ENCODE measurements around the gene TSPAN9. TPM values are rescaled to one million over a fixed set of nuclear protein-coding genes. Genes with fewer than 3 reads are reported as not detected.

The TSPAN9 gene
- total RNA-seq, 1 donor from 2014 or later, result 83.7 TPM

DNA sequence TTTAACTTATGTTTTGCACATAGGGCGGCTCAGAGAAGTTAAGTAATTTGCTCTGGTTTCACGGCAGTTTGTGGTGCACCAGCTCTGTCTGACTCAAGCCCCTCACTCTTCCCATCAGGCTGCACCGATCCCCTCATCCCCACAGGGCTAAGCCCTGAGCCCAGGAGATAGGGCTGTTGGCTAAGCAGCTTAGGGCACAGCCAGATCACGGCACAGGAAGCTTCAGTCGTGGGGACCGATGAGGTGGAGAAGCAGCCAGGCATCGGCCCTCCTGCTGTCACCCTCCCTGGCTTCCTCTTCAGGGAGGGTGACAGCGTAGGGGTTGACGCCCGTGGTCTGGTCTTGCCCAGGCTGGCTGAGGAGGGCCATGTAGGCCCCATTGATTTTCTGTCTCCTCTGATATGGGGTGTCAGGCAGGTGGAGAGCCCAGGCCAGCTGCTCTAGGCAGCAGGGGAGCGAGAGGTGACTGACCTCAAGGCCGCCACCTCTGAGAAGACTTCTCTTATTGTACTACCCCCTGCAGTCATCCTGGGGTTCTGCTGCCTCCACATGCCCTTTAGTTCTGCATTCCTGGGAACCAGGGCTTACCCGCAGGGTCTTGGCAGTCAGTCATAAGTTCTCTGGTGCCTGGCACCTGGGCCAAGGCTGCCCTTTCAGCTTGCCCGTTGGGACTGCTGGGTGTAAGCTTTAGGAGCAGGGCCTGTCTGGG, 166.4 kb downstream of the TSPAN9 start:
- no peak for DNase-seq (ENCODE audit: low read depth in 2 of 2)

DNA sequence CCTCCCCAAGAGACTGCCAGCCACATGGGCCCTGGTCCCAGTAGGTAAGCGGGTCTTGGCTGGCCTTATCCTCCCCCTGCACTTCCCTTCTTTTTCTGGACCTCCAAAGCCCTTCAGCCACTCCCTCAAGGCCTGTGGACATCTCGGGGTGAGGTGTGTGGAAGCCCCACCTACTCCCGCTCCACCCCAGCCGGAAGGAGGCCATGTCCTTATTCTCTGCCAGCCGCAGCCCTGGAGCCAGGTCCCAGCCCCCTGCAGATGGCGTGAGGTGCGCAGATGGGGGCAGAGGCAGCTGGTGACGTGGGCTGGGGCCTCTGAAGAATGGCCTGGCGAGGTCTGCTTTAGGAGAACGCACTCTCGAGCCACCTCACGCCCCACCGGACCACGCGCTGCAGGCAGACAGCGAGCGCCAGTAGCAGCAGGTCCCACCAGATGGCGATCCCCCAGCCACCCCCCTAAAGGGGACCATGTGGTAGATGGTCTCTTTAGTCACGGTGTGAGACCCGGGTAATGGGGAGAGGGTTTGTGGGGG, 167.1 kb downstream of the TSPAN9 start:
- DNase-seq (ENCODE audit: low read depth in 2 of 2), result no peak

- peak; percentile 48 to 55 for DNase-seq (ENCODE audit: low read depth in 2 of 2)
These were observed 169.1 kb downstream of the TSPAN9 start for GRCh38 chr12:3246253-3246652.

GRCh38 chr12:3247077-3247476, 169.9 kb downstream of the TSPAN9 start:
- DNase-seq (ENCODE audit: low read depth in 2 of 2), result no peak

GRCh38 chr12:3247629-3248161, 170.5 kb downstream of the TSPAN9 start:
- no peak for DNase-seq (ENCODE audit: low read depth in 2 of 2)

DNA sequence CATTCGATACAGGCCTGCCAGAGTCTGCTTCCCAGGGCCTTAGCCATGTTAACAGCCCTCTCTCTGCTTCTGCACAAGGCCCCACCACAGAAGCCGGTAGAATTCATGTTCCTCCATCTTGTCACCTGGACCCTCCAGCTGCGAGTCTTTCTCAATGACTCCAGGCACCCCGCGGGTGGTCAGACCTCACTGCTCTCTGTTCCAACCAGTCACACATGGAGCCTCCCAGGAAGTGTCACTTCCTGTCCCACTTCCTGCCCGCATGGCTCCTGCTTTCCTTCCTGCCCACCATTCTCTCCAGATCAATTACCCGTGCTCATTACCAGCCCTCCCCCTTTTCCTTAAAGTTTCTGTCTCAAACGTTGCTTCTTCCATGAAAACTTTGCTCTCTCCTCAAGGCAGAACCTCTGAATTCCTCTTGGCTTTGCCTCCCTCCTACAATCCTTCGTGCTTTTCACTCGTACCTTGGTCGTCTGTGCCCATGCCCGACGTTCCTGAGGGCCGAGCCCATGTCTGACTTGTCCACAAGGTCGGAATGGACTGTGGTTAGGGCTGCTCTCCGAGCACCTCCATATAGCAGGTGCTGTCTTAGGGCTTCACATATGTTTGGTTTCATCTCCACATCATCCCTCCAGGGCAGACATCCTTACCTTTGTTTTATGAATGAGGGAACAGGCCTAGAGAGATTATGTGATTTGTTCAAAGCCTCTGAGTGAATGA, 172.1 kb downstream of the TSPAN9 start:
- peak in 1 of 2 donors; percentile 19 for DNase-seq (ENCODE audit: low read depth in 2 of 2)

DNA sequence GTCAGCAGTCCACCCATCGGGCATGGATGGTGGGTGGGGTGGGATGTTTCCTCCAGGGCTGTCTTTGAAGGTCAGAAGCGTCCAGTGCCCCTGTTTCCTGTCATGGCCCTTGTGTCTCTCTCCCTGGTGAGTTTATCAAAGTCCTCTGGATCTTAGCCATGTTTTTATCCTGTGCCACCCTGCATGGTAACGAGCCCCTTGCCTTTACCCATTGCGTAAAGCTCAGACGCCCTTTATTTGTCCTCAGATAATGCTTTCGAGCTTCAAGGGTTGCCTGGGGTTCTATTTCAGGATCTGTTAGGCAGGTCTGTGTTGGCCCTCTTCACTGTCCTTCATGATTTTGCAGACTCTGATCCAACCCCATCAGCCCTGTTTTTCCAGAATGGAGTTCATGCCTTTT, 172.9 kb downstream of the TSPAN9 start:
- no peak for DNase-seq (ENCODE audit: low read depth in 2 of 2)

DNA sequence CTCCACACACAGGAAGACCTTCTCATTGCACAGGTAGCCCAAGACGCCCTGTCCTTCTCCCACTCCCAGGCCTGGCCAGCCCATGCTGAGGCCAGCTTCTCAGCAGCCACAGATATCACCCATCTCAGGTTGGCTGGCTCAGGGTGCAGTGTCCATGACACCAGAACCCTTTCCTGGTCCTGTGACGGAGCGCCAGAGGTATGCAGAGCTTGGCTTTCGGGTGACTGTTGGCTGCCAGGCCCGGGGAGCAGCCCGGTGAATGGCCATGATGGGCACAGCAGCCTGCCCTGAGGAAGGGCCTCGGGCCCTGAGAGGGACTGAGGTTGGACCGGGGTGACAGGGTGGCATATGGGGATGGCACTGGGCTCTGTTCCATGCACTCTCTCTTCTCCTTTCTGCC, 173.4 kb downstream of the TSPAN9 start:
- no peak for DNase-seq (ENCODE audit: low read depth in 2 of 2)

DNA sequence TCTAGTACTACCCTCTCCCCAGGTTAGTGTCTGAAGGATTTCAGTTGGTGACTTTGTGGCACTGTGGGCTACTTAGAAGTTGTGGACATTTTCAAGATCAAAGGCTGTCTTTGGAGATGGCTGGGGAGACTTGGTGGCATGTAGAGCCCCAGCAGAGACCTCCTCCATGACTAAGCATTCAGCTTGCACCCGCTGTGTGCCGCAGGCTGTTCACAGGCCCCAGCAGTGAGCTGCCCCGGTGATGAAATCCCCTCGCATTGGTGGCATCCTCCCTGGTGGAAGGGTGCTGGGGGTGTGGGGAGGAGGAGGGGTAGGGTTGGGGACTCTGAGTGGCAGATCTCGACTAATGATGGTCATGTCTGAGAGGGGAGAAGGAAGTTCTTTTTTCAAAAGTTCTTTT, 173.9 kb downstream of the TSPAN9 start:
- no peak for DNase-seq (ENCODE audit: low read depth in 2 of 2)

DNA sequence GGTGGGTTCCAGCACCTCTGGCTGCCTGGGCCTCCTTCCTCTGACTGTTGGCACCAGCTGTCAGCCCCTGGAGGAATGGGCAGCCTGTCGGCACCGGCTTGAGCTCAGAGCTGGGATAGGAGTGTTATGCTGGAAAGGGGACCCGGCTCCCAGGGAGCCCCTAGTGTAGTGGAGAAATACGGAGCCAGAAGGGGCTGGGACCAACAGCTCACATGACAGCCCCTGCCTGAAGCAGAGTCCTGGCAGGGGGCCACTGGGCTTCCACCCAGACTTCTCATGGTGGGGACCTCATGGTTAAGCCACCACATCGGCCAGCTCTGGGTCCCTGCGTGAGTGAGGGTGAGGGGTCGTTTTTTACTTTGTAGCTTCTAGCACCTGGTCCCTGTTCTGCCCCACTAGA, 174.5 kb downstream of the TSPAN9 start:
- DNase-seq (ENCODE audit: low read depth in 2 of 2), result no peak

DNA sequence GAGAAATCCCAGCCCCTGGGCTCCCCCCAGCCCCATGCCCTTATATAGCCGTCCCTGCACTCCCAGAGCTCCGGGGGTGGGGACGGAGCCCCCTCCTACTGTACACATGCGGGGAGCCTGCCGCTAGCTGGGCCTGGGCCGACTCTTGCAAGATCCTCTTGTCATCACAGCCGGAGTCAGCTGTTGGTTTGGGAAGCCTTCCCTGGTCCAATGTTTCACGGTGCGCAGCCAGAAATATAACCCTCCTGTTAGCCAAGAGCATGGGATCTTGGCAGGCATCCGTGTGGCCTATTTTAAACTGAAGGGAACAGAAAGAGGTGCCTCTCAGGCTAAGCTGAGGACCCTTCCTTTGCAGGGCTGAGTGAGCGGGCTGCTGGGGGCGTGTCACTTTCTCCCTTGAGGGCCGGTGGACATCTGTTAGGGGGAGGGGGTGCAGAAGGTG, 175.3 kb downstream of the TSPAN9 start:
- no peak for DNase-seq (ENCODE audit: low read depth in 2 of 2)

GRCh38 chr12:3253682-3254275, 176.6 kb downstream of the TSPAN9 start:
- no peak for DNase-seq (ENCODE audit: low read depth in 2 of 2)

- no peak for DNase-seq (ENCODE audit: low read depth in 2 of 2)
These were observed 177.9 kb downstream of the TSPAN9 start for GRCh38 chr12:3255057-3255456.

DNA sequence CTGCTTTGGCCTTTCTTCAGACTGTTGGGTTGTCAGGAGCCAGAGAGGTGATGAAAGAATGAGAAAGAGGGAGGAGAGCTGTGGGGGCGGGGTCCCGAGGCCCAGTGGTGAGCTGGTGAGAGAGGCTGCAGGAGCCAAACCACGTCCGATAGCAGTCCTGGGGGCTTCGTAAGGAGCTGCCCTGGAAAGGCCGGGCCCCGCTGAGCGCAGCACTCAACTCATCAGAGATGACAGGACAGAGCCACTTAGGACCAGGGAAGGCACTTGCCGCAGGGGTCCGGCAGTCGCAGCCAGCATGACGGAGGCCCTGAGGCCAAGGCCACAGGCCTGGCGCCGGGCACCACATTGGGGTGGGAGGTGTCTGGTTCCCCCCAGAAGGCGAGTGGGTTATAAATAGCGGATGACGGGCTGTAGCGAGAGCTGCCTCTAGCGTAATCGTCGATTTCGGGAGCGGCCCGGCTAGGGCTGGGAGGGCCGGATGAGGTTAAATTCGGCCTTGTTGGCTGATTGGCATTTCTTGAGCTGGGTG, 179.0 kb downstream of the TSPAN9 start:
- DNase-seq (ENCODE audit: low read depth in 2 of 2), result no peak

- no peak for DNase-seq (ENCODE audit: low read depth in 2 of 2)
These were observed 180.2 kb downstream of the TSPAN9 start for GRCh38 chr12:3257411-3257810.

- no peak for DNase-seq (ENCODE audit: low read depth in 2 of 2)
These were observed 182.8 kb downstream of the TSPAN9 start for GRCh38 chr12:3259973-3260372.

GRCh38 chr12:3261782-3262359, 184.7 kb downstream of the TSPAN9 start:
- no peak for DNase-seq (ENCODE audit: low read depth in 2 of 2)

DNA sequence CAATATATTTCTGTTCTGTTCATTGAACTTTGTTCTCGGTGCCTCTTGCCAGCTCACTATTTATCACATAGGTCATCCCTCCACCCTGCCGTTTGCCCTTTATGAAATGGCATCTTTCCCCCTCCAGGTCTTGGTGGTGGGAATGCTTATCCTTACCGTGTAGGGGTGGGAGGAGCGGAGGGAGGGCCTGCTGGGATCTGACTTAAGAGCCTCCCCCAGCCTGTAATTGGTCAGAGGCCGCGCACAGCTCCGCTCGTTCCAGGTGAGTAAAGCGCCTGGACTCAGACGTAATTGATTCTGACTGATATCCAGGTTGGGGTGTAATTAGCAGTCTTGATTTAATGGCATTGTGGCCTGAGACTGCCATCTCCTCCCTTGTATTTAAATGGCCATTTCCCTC, 185.3 kb downstream of the TSPAN9 start:
- DNase-seq (ENCODE audit: low read depth in 2 of 2), result no peak

- no peak for DNase-seq (ENCODE audit: low read depth in 2 of 2)
These were observed 186.1 kb downstream of the TSPAN9 start for GRCh38 chr12:3263282-3263681.

- DNase-seq (ENCODE audit: low read depth in 2 of 2), result no peak
These were observed 187.1 kb downstream of the TSPAN9 start for GRCh38 chr12:3263939-3264922.

All from lung microvascular endothelial cell (primary cell).